Heart right ventricle (tissue), 16 donors: ENCODE data around the gene ASXL1. TPM values are rescaled to one million over a fixed set of nuclear protein-coding genes. Genes with fewer than 3 reads are reported as not detected.

ENCODE experiments used
- ATAC-seq, 8 donors: fragments of 200-7000 bp; cut with Tn5 transposase; one replicate each; pipeline ENCODE4 v1.9.1; 2020; ENCODE audit warnings: mild to moderate bottlenecking in 8 of 8, moderate library complexity in 8 of 8, moderate number of reproducible peaks in 1 of 8
- DNase-seq, 2 donors: peaks; one replicate each; pipeline ENCODE4 v3.0.0-alpha.2; 2020
- H3K27ac ChIP-seq, 10 donors: fragments of 200-600 bp; sonication (generic) in 2 of 10; one replicate each; pipeline versions ENCODE4 v1.5.0 to v1.8.0; 2020 to 2022; ENCODE audit warnings: mild to moderate bottlenecking in 3 of 10
- H3K27me3 ChIP-seq, 7 donors: fragments of 200-600 bp; one replicate each; pipeline ENCODE4 v1.8.0; 2021 to 2022; ENCODE audit warnings: mild to moderate bottlenecking in 2 of 7
- H3K36me3 ChIP-seq, 9 donors: fragments of 200-600 bp; sonication (generic) in 1 of 9; one replicate each; pipeline versions ENCODE4 v1.5.0 to v1.8.0; 2020 to 2022; ENCODE audit warnings: mild to moderate bottlenecking in 2 of 9
- H3K4me1 ChIP-seq, 9 donors: fragments of 200-600 bp; sonication (generic) in 1 of 9; one replicate each; pipeline versions ENCODE4 v1.5.0 to v1.8.0; 2020 to 2022; ENCODE audit warnings: mild to moderate bottlenecking in 4 of 9
- H3K4me3 ChIP-seq, 10 donors: fragments of 200-600 bp; sonication (generic) in 2 of 10; one replicate each; pipeline versions ENCODE4 v1.5.0 to v1.8.0; 2020 to 2022; ENCODE audit warnings: mild to moderate bottlenecking in 7 of 10, moderate library complexity in 2 of 10
- H3K9me3 ChIP-seq, 11 donors: fragments of 200-600 bp in 10 of 11; sonication (generic) in 2 of 11; one replicate each; pipeline versions ENCODE4 v1.5.0 to v1.8.0; 2013 to 2022; ENCODE audit warnings: mild to moderate bottlenecking in 2 of 11, control low read depth in 1 of 11, moderate library complexity in 1 of 11
- WGBS, 2 donors: extraction: QIAGEN DNeasy Blood & Tissue Kit; methylation state at CpG; one replicate each; pipeline ENCODE4 v1.1.7; 2013; ENCODE audit warnings: inconsistent platforms in 1 of 2; 5-methylcytosine and 5-hydroxymethylcytosine counted together
- intact Hi-C, 10 donors: fragments of 100-400 bp; cut with DNase I; formaldehyde crosslinking; loops; one replicate each; pipeline versions ENCODE4 v1.11.1 to v1.14.2; 2022
- polyA plus RNA-seq, 2 donors: library from polyadenylated mRNA; stranded (reverse); fragments of 200-250 nt; gene quantifications; one replicate each; pipeline ENCODE4 v1.2.3, GENCODE V29; 2013
- total RNA-seq, 10 donors: library from RNA; stranded (reverse); fragmentation: NEBNext Ultra II Directional in 3 of 10; extraction: Animal tissue kit (Norgen Biotek cat#: 25700) in 3 of 10; gene quantifications; one replicate each; pipeline versions ENCODE4 v1.2.1 to v1.2.4, GENCODE V29; 2021 to 2023
- TF ChIP-seq, protein P1 (sequence below), 9 donors: fragments of 200-600 bp; sonication (generic) in 2 of 9; IDR thresholded peaks; one replicate each; pipeline versions ENCODE4 v1.5.0 to v1.8.0; 2021 to 2022; ENCODE audit warnings: antibody characterized with exemption in 9 of 9, mild to moderate bottlenecking in 5 of 9, moderate library complexity in 1 of 9
- donor health status: Arrhythmogenic right ventricular cardiomyopathy.
- donor health status: ischemic (EF 13 %, LVEDD 7.1; RV severe dilation, severe dysfunction).
- donor health status: healthy with polysubstance abuse.
- donor health status: DM: no; HTN: yes; CAD: no.
- donor health status: DM: no; HTN: no; CAD: no.
- donor health status: ischemic (EF 25% LVEDD 6.9; RV normal size, moderate dysfunction).
- donor health status: ischemic (EF 25% LVEDD 5.7; RV mildly dilated, moderate dysfunction).
- donor health status: healthy.
- donor health status: DM: yes; HTN: yes; CAD: no.
- donor health status: Ischemic cardiomyopathy.
- donor health status: ischemic (EF 35%, LVEDD 5.7; RV mildly dilated, moderate dysfunction).
- donor health status: nonischemic (EF 11% LVEDD 7.7; RV severe dilation, severe dysfunction).
- donor health status: DM: yes; HTN: yes; CAD: no.
- donor health status: PGD.
- donor health status: ischemic (EF 29% LVEDD 5.4; RV normal size, mild dysfunction).
- donor health status: nonischemic (EF 23%, LVEDD 6.1; RV moderate dilation, normal function).

The ASXL1 gene
- total and polyA plus RNA-seq, 12 donors: 10.0 to 39.4 (median 28.2) TPM

GRCh38 chr20:32364554-32365208, 6.5 kb downstream of the ASXL1 start:
- intact Hi-C loops: no loop called here
- no peak overlapping the region for H3K4me3 ChIP-seq
- TF ChIP-seq, protein P1, sequence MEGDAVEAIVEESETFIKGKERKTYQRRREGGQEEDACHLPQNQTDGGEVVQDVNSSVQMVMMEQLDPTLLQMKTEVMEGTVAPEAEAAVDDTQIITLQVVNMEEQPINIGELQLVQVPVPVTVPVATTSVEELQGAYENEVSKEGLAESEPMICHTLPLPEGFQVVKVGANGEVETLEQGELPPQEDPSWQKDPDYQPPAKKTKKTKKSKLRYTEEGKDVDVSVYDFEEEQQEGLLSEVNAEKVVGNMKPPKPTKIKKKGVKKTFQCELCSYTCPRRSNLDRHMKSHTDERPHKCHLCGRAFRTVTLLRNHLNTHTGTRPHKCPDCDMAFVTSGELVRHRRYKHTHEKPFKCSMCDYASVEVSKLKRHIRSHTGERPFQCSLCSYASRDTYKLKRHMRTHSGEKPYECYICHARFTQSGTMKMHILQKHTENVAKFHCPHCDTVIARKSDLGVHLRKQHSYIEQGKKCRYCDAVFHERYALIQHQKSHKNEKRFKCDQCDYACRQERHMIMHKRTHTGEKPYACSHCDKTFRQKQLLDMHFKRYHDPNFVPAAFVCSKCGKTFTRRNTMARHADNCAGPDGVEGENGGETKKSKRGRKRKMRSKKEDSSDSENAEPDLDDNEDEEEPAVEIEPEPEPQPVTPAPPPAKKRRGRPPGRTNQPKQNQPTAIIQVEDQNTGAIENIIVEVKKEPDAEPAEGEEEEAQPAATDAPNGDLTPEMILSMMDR (IDR thresholded peaks at IDR 0.05): no peak
- ATAC-seq: no peak
- 77 to 81% methylated on average over 7 of the region's 7 CpGs for WGBS, 2 donors
- DNase-seq: no peak
- H3K36me3 ChIP-seq: peaks cover 0 to 29% (median 9%) of the 10 kb centered on the region in 9 donors
- H3K27me3 ChIP-seq: no peaks in the 10 kb centered on the region
- H3K4me1 ChIP-seq: peaks cover 3 to 91% (median 68%) of the 10 kb centered on the region in 9 donors
- no peaks in the 10 kb centered on the region for H3K9me3 ChIP-seq
- H3K27ac ChIP-seq: no peak overlapping the region

DNA sequence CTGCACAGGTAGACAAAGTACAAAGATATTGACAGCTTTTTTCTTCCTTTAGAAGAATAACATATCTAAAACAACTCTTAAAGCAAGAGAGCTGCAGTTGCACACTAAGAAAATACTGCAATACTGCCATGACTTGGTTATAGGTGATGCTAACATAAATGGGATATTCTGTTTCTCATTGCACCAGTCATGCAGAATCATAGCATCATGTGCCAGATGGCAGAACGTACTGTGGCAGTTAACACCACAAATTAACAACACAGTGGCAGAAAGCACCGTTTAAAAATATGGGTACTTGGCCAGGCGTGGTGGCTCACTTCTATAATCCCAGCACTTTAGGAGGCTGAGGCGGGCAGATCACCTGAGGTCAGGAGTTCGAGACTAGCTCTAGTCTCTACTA, 7.4 kb downstream of the ASXL1 start:
- H3K27me3 ChIP-seq: no peaks in the 10 kb centered on the region
- H3K4me3 ChIP-seq: no peak overlapping the region
- intact Hi-C loops: no loop called here
- no peak for ATAC-seq
- H3K9me3 ChIP-seq: no peaks in the 10 kb centered on the region
- TF ChIP-seq, protein P1 (IDR thresholded peaks at IDR 0.05): no peak
- peaks cover 0 to 37% (median 11%) of the 10 kb centered on the region in 9 donors for H3K36me3 ChIP-seq
- H3K4me1 ChIP-seq: peaks cover 0 to 82% (median 59%) of the 10 kb centered on the region in 9 donors
- H3K27ac ChIP-seq: no peak overlapping the region
- 59 to 63% methylated on average over 5 of the region's 5 CpGs for WGBS, 2 donors
- DNase-seq: no peak

DNA sequence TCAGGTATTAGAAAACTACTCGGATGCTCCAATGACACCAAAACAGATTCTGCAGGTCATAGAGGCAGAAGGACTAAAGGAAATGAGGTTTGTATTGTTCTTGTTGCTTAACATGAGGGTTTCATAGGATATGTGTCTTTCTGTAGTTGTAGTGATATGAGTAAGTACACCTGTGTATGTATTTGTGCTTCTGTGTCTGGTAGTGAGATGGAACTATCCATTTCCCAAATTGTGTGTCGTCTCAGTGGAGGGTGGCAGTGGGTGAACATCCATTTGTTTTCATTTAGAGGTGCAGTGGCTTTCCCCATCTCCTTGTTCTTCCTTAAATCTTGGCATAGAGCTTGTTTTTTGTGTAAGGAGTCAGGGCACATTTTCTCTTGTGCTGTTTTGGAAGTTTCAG, 8.2 kb downstream of the ASXL1 start:
- ATAC-seq (no peak), DNase-seq (no peak)
- WGBS, 2 donors: 82 to 84% methylated on average over 2 of the region's 2 CpGs
- peaks cover 0 to 74% (median 53%) of the 10 kb centered on the region in 9 donors for H3K4me1 ChIP-seq
- H3K9me3 ChIP-seq: no peaks in the 10 kb centered on the region
- intact Hi-C loops: no loop called here
- peaks cover 0 to 46% (median 19%) of the 10 kb centered on the region in 9 donors for H3K36me3 ChIP-seq
- H3K27ac ChIP-seq: peak overlapping the region in 1 of 10 donors; percentile 1
- no peak overlapping the region for H3K4me3 ChIP-seq
- no peaks in the 10 kb centered on the region for H3K27me3 ChIP-seq
- TF ChIP-seq, protein P1 (IDR thresholded peaks at IDR 0.05): no peak

- Histone ChIP-seq H3K4me3 (no peak overlapping the region), H3K36me3 (peaks cover 0 to 65% (median 26%) of the 10 kb centered on the region in 9 donors), H3K4me1 (peaks cover 0 to 55% (median 37%) of the 10 kb centered on the region in 9 donors), H3K27ac (no peak overlapping the region), H3K9me3 (no peaks in the 10 kb centered on the region), H3K27me3 (no peaks in the 10 kb centered on the region)
- ATAC-seq: no peak
- no peak for DNase-seq
- intact Hi-C loops: no loop called here
- TF ChIP-seq, protein P1 (IDR thresholded peaks at IDR 0.05): no peak
These were observed 10.2 kb downstream of the ASXL1 start for GRCh38 chr20:32368323-32368722.
